CD4-positive, alpha-beta T cell treated with Interleukin-4 for 4 hours (primary cell): ENCODE data around the gene ADGRG1.
"Not testable (repeated sequence)": the region's sequence is repeated elsewhere in the genome, so short reads cannot be mapped to it uniquely, and the experiment has no call there.

Source experiments
- DNase-seq: peaks from one replicate; pipeline ENCODE4 v3.0.0-alpha.2; 2020

The ADGRG1 gene

DNA sequence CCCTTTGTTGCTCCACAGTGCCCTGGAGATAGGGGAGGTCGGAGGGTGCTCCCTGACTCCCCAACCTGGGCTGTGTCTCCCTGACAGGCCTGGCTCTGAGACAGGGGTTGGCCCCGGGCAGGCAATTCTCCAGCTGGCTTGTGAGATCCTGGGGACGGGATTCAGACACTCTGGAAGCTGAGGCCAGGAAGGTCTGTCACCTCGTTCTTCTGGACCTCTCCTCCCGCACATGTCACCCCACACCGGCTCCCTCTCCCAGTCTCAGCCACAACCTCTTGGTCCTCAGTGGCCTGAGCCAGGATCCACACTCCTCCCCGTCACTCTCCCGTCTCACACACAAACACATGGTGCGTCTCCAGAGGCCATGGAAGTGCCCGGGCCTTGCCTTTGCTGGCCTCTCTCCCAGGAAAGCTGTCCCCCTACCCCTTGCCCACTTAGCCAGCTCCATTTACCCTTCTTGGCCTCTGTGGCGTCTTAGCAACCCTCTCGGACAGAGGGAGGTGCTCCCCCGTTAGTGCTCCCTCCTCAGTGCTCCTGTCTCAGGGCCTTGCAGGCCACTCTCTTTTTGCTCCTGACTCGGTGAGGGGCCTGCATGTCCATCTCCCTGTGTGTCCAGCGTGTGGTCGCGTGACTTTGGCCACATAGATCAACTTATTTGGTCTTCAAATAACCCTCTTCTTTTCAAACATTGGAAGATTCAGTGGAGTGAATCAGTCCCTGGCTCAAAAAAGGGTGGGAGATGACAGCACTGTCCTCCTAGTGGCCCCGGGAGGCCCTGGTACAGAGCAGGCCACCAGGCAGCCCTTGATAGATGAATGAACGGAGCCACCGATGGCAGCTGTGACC lies 40.4 kb downstream of the ADGRG1 start:
- no peak for DNase-seq

DNA sequence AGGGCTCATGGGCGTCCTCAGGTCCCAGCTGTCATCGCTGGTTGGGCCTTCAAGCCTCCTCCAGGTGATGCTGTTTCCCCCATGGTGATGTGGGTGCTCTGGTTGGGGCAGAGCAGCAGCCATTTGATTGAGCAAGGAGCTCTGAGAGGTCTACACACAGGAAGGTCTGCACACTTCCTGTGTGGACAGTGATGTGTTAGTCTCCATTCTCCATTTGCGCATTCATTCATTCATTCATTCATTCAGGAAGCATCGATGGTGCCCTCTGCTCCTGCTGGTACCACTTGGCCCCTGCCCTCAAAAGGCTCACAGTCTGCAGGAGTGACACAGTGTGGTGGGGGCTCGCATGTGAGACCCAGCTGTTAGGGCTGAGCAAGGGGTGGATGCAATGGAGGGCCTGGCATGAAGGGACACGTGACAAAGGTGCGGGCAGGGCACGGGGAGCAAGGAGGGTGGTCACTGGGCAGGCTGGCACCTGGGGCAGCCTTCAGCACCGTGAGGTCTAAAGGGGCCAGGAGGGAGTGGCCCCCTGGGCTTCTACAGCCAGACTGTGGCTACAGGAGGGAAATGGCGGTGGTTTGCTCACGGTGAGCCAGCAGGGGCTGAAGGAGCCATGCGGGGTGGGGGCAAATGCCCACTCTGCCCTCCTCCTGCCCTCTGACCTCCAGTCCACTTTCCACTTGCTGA lies 41.2 kb downstream of the ADGRG1 start:
- no peak for DNase-seq

DNA sequence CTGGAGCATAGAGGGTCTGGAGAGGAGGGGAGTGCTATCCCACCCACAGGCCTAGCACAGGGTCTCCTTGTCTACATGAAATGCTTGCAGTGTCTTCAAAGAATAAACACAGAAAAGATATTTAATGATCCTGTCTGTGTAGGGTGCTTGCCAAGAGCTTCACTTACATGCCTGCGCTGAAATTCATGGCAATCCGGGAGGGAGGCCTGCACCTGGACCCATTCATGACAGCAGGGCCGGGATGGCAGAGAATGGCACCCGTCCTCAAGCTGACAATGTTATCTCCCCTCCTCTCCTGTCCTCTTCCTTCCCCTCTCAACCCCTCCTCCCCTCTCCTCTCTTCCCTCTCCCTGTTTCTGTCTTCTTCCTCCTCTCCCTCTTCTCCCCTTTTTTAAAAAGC lies 41.8 kb downstream of the ADGRG1 start:
- DNase-seq: no peak

DNA sequence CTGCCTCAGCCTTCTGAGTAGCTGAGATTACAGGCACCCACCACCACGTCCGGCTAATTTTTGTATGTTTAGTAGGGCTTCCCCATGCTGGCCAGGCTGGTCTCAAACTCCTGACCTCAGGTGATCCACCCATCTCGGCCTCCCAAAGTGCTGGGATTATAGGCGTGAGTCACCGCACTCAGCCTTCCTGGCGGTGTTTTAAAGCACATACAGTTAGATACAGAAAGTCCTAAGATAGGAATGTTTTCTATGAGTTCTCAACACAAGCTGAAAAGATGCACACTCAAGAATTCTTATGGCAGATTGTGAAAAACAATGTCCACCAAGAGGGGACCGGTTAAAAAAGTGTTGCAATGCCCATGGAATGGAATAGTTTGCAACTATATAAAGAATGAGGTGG lies 43.0 kb downstream of the ADGRG1 start:
- DNase-seq: not testable (repeated sequence)

DNA sequence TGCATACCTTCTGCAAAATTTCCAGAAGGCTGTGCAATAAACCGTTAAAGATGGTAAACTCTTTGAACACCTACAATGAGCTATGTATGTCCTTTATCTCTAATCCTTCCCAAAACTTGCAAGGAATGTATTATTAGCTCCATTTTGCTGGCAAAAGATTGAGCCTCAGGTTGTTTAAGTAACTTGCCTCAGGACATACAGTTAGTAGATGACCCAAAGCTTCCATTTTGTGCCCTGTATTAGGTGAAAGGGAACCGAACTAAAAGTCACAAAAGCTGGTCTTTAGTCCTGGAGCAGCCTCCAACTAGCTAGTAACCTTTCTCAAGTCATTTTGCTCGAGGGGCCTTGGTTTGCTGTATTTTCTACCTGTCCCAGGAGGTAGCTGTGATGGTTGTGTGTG lies 44.0 kb downstream of the ADGRG1 start:
- no peak for DNase-seq

DNA sequence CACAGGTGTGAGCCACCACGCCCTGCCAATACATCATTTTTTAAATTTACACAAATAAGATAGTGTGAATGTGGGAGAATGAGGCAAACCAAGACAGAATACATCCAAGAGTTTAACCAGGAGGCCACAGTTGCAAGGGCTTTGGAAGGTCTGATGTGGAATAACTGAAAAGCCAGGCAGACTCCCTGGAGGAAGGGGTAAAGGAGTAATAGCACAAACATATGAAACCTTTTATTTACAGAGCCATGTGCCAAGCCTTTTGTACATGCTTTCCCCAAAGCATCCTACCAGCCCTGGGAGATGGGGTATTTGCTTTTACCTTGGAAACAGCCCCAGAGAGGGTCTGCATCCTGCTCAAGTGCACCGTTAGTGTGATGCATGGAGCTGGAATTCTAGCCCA lies 44.4 kb downstream of the ADGRG1 start:
- DNase-seq: no peak

DNA sequence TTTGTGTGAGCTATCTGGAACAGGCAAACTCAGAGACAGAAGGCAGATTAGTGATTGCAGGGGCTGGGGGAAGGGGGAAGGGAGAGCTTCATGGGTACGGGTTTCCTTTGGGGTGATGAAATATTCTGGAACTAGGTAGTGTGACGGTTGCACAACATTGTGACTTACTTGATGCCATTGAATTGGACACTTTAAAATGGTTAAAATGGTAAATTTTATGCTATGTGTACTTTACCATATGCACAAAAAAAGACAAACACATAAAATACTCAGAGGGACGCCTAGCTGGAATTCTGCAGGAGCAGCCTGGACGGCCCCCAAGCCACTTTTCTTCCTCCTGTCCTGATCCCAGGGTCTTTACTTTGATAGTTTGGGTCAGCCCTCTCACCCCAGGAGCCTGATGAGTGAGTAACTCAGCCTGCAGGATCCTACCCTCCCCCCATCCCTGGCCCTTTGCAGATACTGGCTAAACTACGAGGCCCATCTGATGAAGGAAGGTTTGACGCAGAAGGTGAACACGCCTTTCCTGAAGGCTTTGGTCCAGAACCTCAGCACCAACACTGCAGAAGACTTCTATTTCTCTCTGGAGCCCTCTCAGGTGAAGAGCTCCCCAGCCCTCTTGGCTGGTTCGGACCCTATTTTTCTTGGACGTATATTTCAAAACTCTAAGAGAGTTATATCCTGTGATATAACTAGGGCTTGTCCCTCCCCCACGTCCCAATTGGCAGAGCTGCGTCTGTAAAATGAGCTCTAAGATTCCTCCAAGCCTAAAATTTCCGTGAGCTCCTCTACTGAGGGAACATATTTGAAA lies 47.5 kb downstream of the ADGRG1 start:
- no peak for DNase-seq

DNA sequence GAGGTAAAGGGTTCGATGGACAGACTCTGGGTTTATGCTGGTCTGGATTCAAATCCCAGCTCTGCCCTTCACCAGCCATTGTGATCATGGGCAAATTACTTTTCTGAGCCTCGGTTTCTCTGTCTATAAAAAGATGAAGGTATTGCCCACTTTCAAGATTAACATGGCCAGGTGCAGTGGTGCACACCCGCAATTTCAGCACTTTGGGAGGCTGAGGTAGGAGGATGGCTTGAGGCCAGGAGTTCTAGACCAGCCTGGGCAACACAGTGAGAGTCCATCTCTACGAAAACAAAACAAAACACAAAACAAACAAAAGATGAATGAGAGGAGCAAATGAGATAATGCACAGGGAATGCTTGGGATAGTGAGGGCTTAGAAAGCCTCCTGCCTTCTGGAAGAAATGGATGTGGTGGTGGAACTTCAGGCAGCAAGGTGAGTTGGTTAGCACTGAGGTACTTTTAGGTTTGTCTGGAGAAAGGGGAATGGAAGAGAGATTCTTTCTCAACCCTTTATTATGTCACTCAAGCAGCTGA lies 48.2 kb downstream of the ADGRG1 start:
- DNase-seq: no peak

DNA sequence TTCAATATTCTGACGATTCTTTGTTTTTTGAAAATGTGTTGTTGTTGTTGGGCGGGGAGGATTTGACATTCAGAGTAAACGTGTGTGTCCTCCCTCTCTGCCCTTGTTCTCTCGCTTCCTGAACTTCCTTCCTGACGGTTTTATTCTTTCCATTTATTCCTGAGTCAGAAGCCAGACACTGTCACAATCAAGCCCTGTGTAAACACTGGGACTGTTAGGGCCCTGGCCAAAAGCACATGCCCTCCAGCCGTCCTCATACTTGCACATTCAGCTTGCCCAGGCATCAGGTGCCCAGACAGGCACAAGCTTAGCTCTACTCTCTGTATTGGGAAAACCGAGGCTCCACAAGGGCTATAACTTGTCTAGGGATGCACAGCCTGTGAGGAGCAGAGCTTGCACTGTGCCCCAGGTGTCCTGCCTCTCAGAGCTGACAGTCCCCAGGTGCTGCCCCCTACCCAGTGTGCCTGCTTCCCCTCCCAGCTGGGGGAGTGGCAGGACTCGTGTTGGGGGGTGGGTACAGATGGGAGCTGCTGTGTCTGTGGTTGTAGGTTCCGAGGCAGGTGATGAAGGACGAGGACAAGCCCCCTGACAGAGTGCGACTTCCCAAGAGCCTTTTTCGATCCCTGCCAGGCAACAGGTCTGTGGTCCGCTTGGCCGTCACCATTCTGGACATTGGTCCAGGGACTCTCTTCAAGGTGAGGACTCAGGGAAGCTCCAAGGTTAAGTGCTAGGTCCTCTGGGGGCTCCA lies 49.4 kb downstream of the ADGRG1 start:
- DNase-seq: no peak

DNA sequence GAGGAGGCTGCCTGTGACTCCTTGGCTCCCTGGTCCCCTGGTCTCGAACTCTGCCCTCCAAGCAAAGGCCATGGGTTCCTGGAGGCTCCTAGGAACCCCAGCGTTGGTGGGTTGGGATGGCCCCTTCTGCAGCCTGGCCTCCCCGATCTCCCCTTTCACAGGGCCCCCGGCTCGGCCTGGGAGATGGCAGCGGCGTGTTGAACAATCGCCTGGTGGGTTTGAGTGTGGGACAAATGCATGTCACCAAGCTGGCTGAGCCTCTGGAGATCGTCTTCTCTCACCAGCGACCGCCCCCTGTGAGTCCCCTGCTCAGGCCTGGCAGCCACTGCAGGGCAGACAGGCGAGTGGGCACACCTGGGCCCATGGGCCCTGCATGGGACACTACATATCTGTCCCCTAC lies 50.6 kb downstream of the ADGRG1 start:
- no peak for DNase-seq

DNA sequence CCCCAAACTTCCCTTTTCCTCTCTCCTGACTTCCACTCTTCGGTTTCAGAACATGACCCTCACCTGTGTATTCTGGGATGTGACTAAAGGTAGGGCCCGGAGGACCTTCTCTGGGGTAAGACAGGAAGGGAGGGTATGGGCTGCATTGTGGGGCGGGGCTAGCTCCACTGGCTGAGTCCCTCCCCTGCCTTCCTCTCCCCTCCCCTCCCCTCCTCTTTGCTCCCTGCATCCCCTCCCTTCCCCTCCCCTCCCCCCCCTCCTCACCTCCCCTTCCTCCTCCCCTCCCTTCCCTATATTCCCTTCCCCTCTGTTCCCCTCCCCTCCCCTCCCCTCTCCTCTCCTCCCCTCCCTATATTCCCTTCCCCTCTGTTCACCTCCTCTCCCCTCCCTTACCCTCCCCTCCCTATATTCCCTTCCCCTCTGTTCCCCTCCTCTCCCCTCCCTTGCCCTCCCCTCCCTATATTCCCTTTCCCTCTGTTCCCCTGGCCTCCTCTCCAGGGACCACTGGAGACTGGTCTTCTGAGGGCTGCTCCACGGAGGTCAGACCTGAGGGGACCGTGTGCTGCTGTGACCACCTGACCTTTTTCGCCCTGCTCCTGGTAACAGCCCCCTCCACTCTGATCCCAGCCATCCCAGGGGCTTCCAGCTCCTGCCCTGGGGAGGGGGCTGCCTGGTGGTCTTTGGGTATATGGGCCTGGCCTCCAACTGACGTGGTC lies 51.5 kb downstream of the ADGRG1 start:
- no peak for DNase-seq

DNA sequence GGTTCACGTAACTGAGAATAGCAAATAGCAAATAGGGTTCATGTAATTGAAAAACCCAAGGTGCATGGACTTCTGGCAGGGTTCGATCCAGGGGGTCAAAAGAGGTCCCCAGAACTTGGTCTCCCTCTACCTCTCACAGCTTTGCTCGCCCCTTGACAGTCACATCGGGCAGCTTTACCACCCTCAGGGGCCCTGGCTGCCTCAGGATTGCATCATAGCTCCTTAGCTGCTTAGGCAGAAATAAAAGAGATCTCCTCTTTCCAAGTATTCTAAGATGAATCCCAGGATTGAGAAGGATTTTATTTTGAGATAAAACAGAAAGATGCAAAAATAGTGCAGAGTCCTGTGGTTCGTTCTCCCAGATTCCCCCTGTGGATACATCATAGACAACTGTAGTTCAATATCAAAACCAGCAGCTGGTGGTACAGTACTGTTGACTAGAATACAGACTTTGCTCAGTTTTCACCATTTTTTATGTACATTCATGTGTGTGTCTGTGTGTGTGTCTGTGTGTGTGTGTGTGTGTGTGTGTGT lies 52.5 kb downstream of the ADGRG1 start:
- no peak for DNase-seq

DNA sequence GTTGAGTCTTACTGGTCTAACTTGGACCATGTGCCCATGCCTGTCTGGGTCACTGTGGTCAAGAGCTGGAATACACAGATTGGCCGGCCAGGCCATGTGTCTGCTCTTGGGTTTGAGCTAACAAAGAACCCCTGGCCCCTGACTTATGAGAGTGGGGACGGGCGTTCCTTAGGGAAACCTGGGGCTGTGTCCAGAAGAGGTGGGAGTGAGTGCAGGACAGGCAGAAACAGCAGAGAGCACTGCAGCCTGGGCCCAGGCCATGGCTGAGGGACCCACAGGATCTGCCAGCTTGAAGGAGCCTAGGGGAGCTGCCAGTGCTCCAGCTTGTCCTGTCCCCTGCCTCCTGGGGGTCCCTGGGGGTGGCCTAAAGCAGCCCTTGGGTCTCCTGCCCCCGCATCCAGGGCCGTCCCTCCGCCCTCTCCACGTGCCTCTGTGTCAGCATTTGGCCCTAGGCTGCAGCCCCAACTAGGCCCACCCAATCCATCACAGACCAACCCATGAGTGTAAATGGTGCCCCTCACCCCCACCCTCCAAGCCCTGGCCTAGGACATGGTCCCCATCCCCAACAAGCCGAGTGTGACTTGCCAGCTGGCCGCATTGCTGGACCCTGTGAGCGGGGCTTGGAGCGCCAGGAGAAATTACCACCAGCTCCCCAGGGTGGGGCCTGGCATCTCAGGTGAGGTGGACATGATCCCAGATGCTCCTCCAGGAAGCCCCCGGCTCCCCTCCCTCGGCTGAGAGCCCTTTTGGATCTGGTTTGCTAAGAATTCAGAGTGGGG lies 53.7 kb downstream of the ADGRG1 start:
- no peak for DNase-seq

DNA sequence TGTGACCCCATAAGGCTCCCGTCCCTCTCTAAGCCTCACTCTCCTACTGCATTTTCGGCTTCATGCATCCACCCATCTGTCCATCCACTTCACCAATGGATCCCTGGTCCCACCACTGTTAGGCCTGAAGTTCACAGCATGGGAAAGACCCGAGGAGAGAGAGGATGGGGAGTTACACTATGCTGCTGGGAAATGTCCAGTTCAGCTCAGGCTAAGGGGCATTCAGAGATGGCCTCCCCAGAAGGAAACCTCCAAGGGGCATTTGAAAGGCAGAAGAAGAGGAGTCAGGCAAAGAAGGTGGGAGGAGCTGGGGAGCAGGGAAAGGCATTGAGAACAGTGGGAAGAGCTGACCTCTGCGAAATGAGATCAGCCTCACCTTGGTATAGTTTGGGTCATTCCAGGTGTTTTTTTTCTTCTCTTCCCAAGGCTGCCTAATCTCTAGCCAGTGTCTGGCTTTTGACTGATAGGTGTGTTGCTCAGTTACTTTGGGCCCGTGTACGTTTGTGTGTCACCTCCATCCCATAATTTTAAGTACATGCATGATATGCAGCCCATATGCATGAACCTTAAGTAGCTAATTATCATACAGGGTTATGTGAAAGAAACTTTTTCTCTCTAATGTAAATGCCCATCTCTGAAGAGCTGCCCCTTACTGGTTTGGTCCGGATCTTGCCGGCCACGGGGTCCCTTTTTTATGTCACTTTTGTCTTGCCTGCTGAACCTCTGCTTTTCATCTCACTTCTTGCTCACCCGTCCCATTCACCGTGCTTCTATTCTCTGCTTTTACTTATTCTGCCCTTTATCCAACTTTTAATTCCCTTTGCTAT lies 54.6 kb downstream of the ADGRG1 start:
- no peak for DNase-seq

DNA sequence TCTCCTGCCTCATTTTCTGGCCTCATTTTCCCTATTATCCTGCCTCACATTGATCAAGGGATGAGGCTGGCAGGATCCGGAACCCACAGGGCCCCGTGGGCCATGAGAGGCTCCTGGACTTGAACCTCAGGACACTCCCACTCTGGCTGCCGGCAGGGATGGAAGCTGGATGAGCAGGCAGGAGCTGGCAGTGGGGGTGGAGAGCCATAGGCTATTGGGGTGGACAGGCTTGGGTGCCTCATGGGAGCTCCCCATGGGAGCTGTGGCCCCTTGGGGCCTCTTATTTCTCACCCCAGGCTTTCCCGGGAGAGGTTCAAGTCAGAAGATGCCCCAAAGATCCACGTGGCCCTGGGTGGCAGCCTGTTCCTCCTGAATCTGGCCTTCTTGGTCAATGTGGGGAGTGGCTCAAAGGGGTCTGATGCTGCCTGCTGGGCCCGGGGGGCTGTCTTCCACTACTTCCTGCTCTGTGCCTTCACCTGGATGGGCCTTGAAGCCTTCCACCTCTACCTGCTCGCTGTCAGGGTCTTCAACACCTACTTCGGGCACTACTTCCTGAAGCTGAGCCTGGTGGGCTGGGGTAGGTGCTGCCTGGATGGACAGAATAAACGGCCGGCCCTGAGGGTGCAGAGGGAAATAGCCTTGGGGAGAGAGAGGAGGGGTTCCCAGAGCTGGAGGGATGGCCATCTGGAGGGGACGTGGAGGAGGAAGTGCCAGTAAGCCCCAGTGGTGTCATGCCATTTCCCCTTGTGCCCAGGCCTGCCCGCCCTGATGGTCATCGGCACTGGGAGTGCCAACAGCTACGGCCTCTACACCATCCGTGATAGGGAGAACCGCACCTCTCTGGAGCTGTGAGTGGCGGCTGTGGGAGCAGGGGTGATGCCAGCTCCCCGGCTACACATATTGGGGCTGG lies 55.5 kb downstream of the ADGRG1 start:
- DNase-seq: no peak

DNA sequence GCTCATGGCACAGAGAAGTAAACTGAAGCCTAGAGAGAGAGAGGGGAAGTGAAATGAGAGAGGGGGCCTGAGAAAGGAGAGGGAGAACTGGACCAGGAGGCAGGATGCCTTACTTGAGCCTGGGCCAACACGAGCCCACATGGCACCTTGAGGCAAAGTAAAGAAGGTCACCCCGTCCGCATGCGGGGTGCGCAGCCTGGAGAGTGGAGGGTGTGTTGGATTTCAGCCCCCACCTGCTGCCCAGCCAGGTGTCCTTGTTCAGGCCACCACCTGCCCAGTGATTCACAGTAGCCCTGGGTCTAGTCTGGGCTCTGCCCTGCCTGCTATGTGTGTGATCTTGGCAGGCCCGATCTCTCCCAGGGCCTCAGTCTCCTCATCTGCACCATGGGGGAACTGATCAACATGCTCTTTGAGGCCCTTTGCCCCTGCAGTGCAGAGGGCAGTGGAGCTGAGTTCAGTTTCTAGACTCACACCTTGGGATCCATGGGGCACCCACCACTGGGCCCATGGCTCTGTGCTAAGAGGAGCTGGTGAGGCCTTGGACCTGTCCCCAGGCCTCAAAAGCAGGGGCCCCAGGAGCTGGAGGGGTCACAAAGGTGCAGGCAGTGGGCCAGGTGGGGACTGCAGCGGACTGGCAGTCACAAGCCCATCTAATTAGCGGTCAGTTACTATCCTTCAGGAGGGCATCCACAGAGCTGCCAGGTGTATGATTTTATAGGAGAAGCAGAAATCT lies 56.4 kb downstream of the ADGRG1 start:
- DNase-seq: no peak

DNA sequence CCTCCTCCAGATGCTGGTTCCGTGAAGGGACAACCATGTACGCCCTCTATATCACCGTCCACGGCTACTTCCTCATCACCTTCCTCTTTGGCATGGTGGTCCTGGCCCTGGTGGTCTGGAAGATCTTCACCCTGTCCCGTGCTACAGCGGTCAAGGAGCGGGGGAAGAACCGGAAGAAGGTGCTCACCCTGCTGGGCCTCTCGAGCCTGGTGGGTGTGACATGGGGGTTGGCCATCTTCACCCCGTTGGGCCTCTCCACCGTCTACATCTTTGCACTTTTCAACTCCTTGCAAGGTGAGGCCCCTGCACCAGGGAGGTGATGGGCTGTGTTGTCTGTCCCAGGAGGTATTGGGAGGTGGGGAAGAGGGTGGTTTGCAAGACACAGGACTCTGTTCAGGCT lies 57.2 kb downstream of the ADGRG1 start:
- DNase-seq: no peak

DNA sequence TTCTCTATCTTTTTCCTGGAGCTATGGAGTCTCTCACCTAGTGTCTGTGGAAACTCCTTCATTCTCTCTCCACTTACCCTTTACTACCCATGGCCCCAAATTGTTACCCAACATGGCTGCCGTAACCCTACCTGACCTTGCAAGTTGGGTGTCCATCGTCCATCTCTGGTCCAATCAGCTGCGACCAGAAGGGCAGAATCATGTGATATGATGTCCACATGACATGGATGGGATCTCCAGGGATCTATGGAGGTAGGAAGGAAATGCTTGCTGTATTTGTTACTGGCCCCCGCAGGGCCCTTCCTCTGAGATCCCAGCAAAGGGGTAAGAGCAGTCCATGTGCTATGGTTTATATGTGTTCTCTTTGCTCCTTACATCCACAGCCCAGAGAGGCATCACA lies 58.1 kb downstream of the ADGRG1 start:
- no peak for DNase-seq
